Breast epithelium (tissue), 3 donors: ENCODE data around the gene CBX8.

ENCODE experiments used
- CTCF ChIP-seq, 3 donors: fragments of 450-650 bp; IDR thresholded peaks; one replicate each; pipeline ENCODE4 v1.5.1; 2016 to 2017; ENCODE audit warnings: antibody characterized with exemption in 3 of 3, mild to moderate bottlenecking in 3 of 3, moderate library complexity in 3 of 3
- POLR2AphosphoS5 ChIP-seq, 3 donors: sonication (generic); formaldehyde crosslinking; IDR thresholded peaks; one replicate each; pipeline ENCODE4 v1.6.1; 2017; ENCODE audit warnings: antibody characterized with exemption in 3 of 3

- TF ChIP-seq CTCF (IDR thresholded peaks at IDR 0.05): no peak
- TF ChIP-seq POLR2AphosphoS5 (IDR thresholded peaks at IDR 0.05): no peak
Measured at GRCh38 chr17:79795795-79796443, 958 bp downstream of the CBX8 start.
